ENCODE measurements around the gene UGP2. TPM values are rescaled to one million over a fixed set of nuclear protein-coding genes. Genes with fewer than 3 reads are reported as not detected.

The UGP2 gene
- total RNA-seq, 1 donor from 2014 or later = 314 TPM

GRCh38 chr2:63891488-63892030 is 49.9 kb downstream of the UGP2 start:
- no peak overlapping the region for H3K27ac Mint-ChIP-seq (ENCODE audit: unreplicated experiment)
- Histone ChIP-seq H3K4me2 (ENCODE audit: low read length) (no peak overlapping the region), H3K27ac (ENCODE audit: low read depth, low read length) (no peak overlapping the region), H3K79me2 (ENCODE audit: insufficient read depth, low read length) (no peaks in the 10 kb centered on the region), H2AFZ (ENCODE audit: low read depth, low read length) (no peak overlapping the region), H3K4me1 (ENCODE audit: insufficient read depth, low read length) (no peaks in the 10 kb centered on the region), H3K9me3 (ENCODE audit: insufficient read depth, low read depth, low read length) (no peaks in the 10 kb centered on the region), H3K36me3 (ENCODE audit: insufficient read depth, low read length) (peaks cover 45% of the 10 kb centered on the region), H3K9ac (ENCODE audit: low read length) (no peak overlapping the region), H4K20me1 (ENCODE audit: insufficient read depth, low read length) (peaks cover 12% of the 10 kb centered on the region), H3K4me3 (ENCODE audit: insufficient read depth, low read depth, low read length) (no peak overlapping the region), H3K27me3 (ENCODE audit: insufficient read depth, low read length) (no peaks in the 10 kb centered on the region)
- no peak for DNase-seq (ENCODE audit: low read depth)
- no peaks in the 10 kb centered on the region for H3K27me3 Mint-ChIP-seq (ENCODE audit: low read depth, unreplicated experiment)
- peaks cover 13% of the 10 kb centered on the region for H3K36me3 Mint-ChIP-seq (ENCODE audit: low read depth, unreplicated experiment)
- H3K4me1 Mint-ChIP-seq (ENCODE audit: low read depth, unreplicated experiment) = peaks cover 11% of the 10 kb centered on the region
- no peaks in the 10 kb centered on the region for H3K9me3 Mint-ChIP-seq (ENCODE audit: unreplicated experiment)
- TF ChIP-seq CTCF (IDR thresholded peaks at IDR 0.05; ENCODE audit: insufficient read depth, low read depth, low read length) (no peak), EZH2 (IDR thresholded peaks at IDR 0.05; ENCODE audit: insufficient read depth, low read length) (no peak)
- FAIRE-seq = no peak
- H3K4me3 Mint-ChIP-seq (ENCODE audit: unreplicated experiment) = no peak overlapping the region

GRCh38 chr2:63893163-63893562 is 51.5 kb downstream of the UGP2 start:
- Mint-ChIP-seq H3K9me3 (ENCODE audit: unreplicated experiment) (no peaks in the 10 kb centered on the region), H3K4me3 (ENCODE audit: unreplicated experiment) (no peak overlapping the region), H3K4me1 (ENCODE audit: low read depth, unreplicated experiment) (peaks cover 11% of the 10 kb centered on the region), H3K36me3 (ENCODE audit: low read depth, unreplicated experiment) (peaks cover 12% of the 10 kb centered on the region), H3K27me3 (ENCODE audit: low read depth, unreplicated experiment) (no peaks in the 10 kb centered on the region), H3K27ac (ENCODE audit: unreplicated experiment) (peak overlapping the region; percentile 6)
- H3K4me1 ChIP-seq (ENCODE audit: insufficient read depth, low read length) = no peaks in the 10 kb centered on the region
- H3K4me3 ChIP-seq (ENCODE audit: insufficient read depth, low read depth, low read length) = no peak overlapping the region
- no peaks in the 10 kb centered on the region for H3K27me3 ChIP-seq (ENCODE audit: insufficient read depth, low read length)
- no peak overlapping the region for H3K4me2 ChIP-seq (ENCODE audit: low read length)
- H2AFZ ChIP-seq (ENCODE audit: low read depth, low read length) = no peak overlapping the region
- H3K36me3 ChIP-seq (ENCODE audit: insufficient read depth, low read length) = peaks cover 42% of the 10 kb centered on the region
- peaks cover 12% of the 10 kb centered on the region for H4K20me1 ChIP-seq (ENCODE audit: insufficient read depth, low read length)
- FAIRE-seq (no peak), DNase-seq (ENCODE audit: low read depth) (no peak)
- no peaks in the 10 kb centered on the region for H3K9me3 ChIP-seq (ENCODE audit: insufficient read depth, low read depth, low read length)
- no peaks in the 10 kb centered on the region for H3K79me2 ChIP-seq (ENCODE audit: insufficient read depth, low read length)
- H3K9ac ChIP-seq (ENCODE audit: low read length) = no peak overlapping the region
- TF ChIP-seq CTCF (IDR thresholded peaks at IDR 0.05; ENCODE audit: insufficient read depth, low read depth, low read length) = no peak
- TF ChIP-seq EZH2 (IDR thresholded peaks at IDR 0.05; ENCODE audit: insufficient read depth, low read length) = no peak
- no peak overlapping the region for H3K27ac ChIP-seq (ENCODE audit: low read depth, low read length)

- H3K27me3 ChIP-seq (ENCODE audit: insufficient read depth, low read length) = no peaks in the 10 kb centered on the region
- H3K36me3 ChIP-seq (ENCODE audit: insufficient read depth, low read length) = peaks cover 42% of the 10 kb centered on the region
- no peak for TF ChIP-seq CTCF (IDR thresholded peaks at IDR 0.05; ENCODE audit: insufficient read depth, low read depth, low read length)
- TF ChIP-seq EZH2 (IDR thresholded peaks at IDR 0.05; ENCODE audit: insufficient read depth, low read length) = no peak
- no peak overlapping the region for H3K9ac ChIP-seq (ENCODE audit: low read length)
- H3K4me3 ChIP-seq (ENCODE audit: insufficient read depth, low read depth, low read length) = no peak overlapping the region
- H3K4me1 Mint-ChIP-seq (ENCODE audit: low read depth, unreplicated experiment) = peaks cover 7% of the 10 kb centered on the region
- H3K36me3 Mint-ChIP-seq (ENCODE audit: low read depth, unreplicated experiment) = peaks cover 6% of the 10 kb centered on the region
- DNase-seq (ENCODE audit: low read depth) (no peak), FAIRE-seq (no peak)
- no peaks in the 10 kb centered on the region for H3K9me3 Mint-ChIP-seq (ENCODE audit: unreplicated experiment)
- no peak overlapping the region for H3K4me2 ChIP-seq (ENCODE audit: low read length)
- no peak overlapping the region for H3K4me3 Mint-ChIP-seq (ENCODE audit: unreplicated experiment)
- H4K20me1 ChIP-seq (ENCODE audit: insufficient read depth, low read length) = peaks cover 4% of the 10 kb centered on the region
- no peaks in the 10 kb centered on the region for H3K4me1 ChIP-seq (ENCODE audit: insufficient read depth, low read length)
- H3K9me3 ChIP-seq (ENCODE audit: insufficient read depth, low read depth, low read length) = no peaks in the 10 kb centered on the region
- H3K27me3 Mint-ChIP-seq (ENCODE audit: low read depth, unreplicated experiment) = no peaks in the 10 kb centered on the region
- H2AFZ ChIP-seq (ENCODE audit: low read depth, low read length) = no peak overlapping the region
- no peaks in the 10 kb centered on the region for H3K79me2 ChIP-seq (ENCODE audit: insufficient read depth, low read length)
- H3K27ac Mint-ChIP-seq (ENCODE audit: unreplicated experiment) = no peak overlapping the region
- no peak overlapping the region for H3K27ac ChIP-seq (ENCODE audit: low read depth, low read length)
These were observed 52.5 kb downstream of the UGP2 start for GRCh38 chr2:63894167-63894566.
